Peyer's patch (tissue), 4 donors: Measurements from ENCODE around the gene SMAD2.

Source experiments
- POLR2A ChIP-seq, 2 donors: fragments of 450-650 bp; IDR thresholded peaks; one replicate each; pipeline ENCODE4 v1.5.1; 2017; ENCODE audit warnings: antibody characterized with exemption in 2 of 2, mild to moderate bottlenecking in 2 of 2, moderate library complexity in 2 of 2
- TF ChIP-seq, protein P1 (sequence below), 6 experiments: fragments of 450-650 bp in 4 of 6; fragments of 200-600 bp in 2 of 6; sonication (generic) in 1 of 6; IDR thresholded peaks; one replicate each; pipeline ENCODE4 v1.5.1; 2017 to 2019; ENCODE audit warnings: antibody characterized with exemption in 6 of 6, mild to moderate bottlenecking in 3 of 6, moderate library complexity in 1 of 6

DNA sequence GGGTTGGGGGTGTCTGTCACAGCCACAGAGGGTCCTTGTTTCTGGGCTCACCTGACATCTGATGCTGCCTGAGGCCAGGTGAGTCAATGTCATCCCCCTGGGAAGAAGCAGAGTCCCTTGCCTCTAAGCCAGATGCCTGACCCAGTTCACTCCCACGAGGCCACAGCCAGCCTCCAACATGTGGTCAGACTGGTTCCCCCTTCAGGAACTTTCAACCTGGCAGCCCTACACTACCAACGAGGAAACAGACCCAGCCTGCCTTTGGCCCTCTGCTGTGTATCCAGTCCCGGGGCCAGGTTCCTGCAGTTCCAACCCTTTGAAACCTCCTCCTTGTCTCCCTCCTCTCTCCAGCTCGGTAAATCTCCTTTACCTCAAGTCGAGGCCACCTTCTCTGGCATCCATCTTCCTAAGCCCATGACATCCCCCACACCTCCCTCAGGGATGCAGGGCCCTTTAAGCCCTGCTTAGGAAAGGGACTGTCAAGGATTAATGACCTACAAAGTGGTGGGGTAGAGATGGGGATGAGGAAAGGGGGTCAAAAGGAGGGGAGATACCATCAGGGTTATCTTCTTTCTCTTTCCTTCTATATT is 49.2 kb upstream of the SMAD2 start:
- no peak for TF ChIP-seq POLR2A (IDR thresholded peaks at IDR 0.05)
- TF ChIP-seq, protein P1, sequence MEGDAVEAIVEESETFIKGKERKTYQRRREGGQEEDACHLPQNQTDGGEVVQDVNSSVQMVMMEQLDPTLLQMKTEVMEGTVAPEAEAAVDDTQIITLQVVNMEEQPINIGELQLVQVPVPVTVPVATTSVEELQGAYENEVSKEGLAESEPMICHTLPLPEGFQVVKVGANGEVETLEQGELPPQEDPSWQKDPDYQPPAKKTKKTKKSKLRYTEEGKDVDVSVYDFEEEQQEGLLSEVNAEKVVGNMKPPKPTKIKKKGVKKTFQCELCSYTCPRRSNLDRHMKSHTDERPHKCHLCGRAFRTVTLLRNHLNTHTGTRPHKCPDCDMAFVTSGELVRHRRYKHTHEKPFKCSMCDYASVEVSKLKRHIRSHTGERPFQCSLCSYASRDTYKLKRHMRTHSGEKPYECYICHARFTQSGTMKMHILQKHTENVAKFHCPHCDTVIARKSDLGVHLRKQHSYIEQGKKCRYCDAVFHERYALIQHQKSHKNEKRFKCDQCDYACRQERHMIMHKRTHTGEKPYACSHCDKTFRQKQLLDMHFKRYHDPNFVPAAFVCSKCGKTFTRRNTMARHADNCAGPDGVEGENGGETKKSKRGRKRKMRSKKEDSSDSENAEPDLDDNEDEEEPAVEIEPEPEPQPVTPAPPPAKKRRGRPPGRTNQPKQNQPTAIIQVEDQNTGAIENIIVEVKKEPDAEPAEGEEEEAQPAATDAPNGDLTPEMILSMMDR (IDR thresholded peaks at IDR 0.05): no peak
